Neutrophil (primary cell): ENCODE results near the gene GORASP1.
A peak's percentile ranks its signal among the peaks of the same experiment; 100 is the strongest.
"Not testable (repeated sequence)": the region's sequence is repeated elsewhere in the genome, so short reads cannot be mapped to it uniquely, and the experiment has no call there.

Source experiments
- H3K27ac ChIP-seq: fragments of 200-600 bp; sonication (generic); 2 replicates; pipeline ENCODE4 v1.5.1; 2016; ENCODE audit warnings: mild to moderate bottlenecking, moderate library complexity
- H3K27me3 ChIP-seq: fragments of 200-600 bp; sonication (generic); 2 replicates; pipeline ENCODE4 v1.6.0; 2016; ENCODE audit warnings: mild to moderate bottlenecking
- H3K36me3 ChIP-seq: fragments of 200-600 bp; sonication (generic); 2 replicates; pipeline ENCODE4 v1.5.1; 2017
- H3K4me1 ChIP-seq, 2 experiments: fragments of 200-600 bp in 1 of 2; sonication (generic) in 1 of 2; 1 replicate in 1 of 2; 2 replicates in 1 of 2; pipeline versions ENCODE4 v1.5.1 to v1.6.1; 2013 to 2016; ENCODE audit warnings: low read depth in 1 of 2, low read length in 1 of 2, mild to moderate bottlenecking in 1 of 2, moderate library complexity in 1 of 2; ENCODE audit not compliant: control insufficient read depth in 1 of 2, insufficient read depth in 1 of 2
- H3K4me3 ChIP-seq, 2 experiments: fragments of 200-600 bp in 1 of 2; sonication (generic) in 1 of 2; 1 replicate in 1 of 2; 2 replicates in 1 of 2; pipeline ENCODE4 v1.5.1; 2013 to 2016; ENCODE audit warnings: low read depth in 1 of 2, low read length in 1 of 2, mild to moderate bottlenecking in 1 of 2, moderate library complexity in 1 of 2
- H3K9me3 ChIP-seq: fragments of 200-600 bp; sonication (generic); 2 replicates; pipeline ENCODE4 v1.5.1; 2016
- CTCF ChIP-seq: fragments of 200-600 bp; sonication (generic); IDR thresholded peaks from 2 replicates; pipeline ENCODE4 v1.5.1; 2016; ENCODE audit warnings: antibody characterized with exemption

Gene GORASP1

GRCh38 chr3:39062180-39062579 is 45.2 kb downstream of the GORASP1 start:
- TF ChIP-seq CTCF, result no peak
- Histone ChIP-seq H3K4me3 (no peak overlapping the region), H3K9me3 (no peaks in the 10 kb centered on the region), H3K27ac (no peak overlapping the region), H3K4me1 (peaks cover 0 to 1% of the 10 kb centered on the region in 2 experiments), H3K36me3 (peaks cover 18% of the 10 kb centered on the region), H3K27me3 (no peaks in the 10 kb centered on the region)

DNA sequence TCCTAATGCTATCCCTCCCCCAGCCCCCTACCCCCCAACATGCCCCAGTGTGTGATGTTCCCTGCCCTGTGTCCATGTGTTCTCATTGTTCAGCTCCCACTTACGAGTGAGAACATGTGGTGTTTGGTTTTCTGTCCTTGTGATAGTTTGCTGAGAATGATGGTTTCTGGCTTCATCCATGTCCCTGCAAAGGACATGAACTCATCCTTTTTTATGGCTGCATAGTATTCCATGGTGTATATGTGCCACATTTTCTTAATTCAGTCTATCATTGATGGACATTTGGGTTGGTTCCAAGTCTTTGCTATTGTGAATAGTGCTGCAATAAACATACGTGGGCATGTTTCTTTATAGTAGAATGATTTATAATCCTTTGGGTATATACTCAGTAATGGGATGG is 46.2 kb downstream of the GORASP1 start:
- H3K27me3 ChIP-seq, H3K27ac ChIP-seq, H3K36me3 ChIP-seq, H3K4me3 ChIP-seq, H3K9me3 ChIP-seq, H3K4me1 ChIP-seq: not testable (repeated sequence)

GRCh38 chr3:39056151-39056550 is 51.3 kb downstream of the GORASP1 start:
- H3K4me3 ChIP-seq, result no peak overlapping the region
- TF ChIP-seq CTCF, result no peak
- no peaks in the 10 kb centered on the region for H3K36me3 ChIP-seq
- H3K9me3 ChIP-seq, result no peaks in the 10 kb centered on the region
- no peaks in the 10 kb centered on the region for H3K27me3 ChIP-seq
- peaks cover 26 to 30% of the 10 kb centered on the region in 2 experiments for H3K4me1 ChIP-seq
- H3K27ac ChIP-seq, result no peak overlapping the region

DNA sequence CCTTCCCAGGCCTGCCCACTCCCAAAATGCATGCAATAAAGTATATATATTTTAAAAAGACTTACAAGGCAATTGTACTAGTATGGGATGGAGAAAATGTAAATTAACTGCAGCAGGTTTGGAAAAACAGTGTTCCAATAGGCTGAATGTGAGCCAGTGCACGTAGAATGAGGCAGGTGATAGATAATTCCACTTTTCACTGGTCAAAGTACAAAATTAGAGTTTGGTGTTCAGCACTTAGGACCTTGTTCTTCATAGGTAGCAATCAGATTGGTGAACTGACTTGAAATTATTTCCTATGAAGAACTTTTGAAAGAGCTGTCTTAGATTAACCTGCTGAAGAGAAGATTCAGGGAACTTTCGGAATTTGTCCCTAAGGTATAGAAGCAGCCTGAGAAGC is 53.7 kb downstream of the GORASP1 start:
- H3K9me3 ChIP-seq, result no peaks in the 10 kb centered on the region
- peaks cover 27 to 30% of the 10 kb centered on the region in 2 experiments for H3K4me1 ChIP-seq
- H3K4me3 ChIP-seq, result no peak overlapping the region
- no peaks in the 10 kb centered on the region for H3K27me3 ChIP-seq
- H3K27ac ChIP-seq, result no peak overlapping the region
- H3K36me3 ChIP-seq, result no peaks in the 10 kb centered on the region
- no peak for TF ChIP-seq CTCF

DNA sequence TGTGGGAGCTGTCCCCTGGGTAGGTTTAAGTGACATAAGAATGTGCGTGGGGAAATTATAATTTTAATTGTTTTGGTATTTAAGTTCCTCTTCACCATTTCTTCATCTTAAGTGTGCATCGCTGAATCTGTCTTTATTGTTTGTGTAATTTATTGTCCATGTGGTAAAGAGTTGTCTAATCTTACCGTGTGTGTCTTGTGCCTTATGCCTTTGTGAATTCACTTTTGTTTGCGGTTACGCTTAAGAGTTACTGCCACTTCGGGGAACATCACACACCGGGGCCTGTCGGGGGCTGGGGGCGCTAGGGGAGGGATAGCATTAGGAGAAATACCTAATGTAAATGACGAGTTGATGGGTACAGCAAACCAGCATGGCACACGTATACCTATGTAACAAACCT is 54.8 kb downstream of the GORASP1 start:
- peak overlapping the region; percentile 80 to 90 for H3K4me3 ChIP-seq
- peak overlapping the region; percentile 92 for H3K27ac ChIP-seq
- no peak for TF ChIP-seq CTCF
- no peaks in the 10 kb centered on the region for H3K27me3 ChIP-seq
- H3K4me1 ChIP-seq, result peaks cover 27 to 30% of the 10 kb centered on the region in 2 experiments
- no peaks in the 10 kb centered on the region for H3K36me3 ChIP-seq
- H3K9me3 ChIP-seq, result no peaks in the 10 kb centered on the region

DNA sequence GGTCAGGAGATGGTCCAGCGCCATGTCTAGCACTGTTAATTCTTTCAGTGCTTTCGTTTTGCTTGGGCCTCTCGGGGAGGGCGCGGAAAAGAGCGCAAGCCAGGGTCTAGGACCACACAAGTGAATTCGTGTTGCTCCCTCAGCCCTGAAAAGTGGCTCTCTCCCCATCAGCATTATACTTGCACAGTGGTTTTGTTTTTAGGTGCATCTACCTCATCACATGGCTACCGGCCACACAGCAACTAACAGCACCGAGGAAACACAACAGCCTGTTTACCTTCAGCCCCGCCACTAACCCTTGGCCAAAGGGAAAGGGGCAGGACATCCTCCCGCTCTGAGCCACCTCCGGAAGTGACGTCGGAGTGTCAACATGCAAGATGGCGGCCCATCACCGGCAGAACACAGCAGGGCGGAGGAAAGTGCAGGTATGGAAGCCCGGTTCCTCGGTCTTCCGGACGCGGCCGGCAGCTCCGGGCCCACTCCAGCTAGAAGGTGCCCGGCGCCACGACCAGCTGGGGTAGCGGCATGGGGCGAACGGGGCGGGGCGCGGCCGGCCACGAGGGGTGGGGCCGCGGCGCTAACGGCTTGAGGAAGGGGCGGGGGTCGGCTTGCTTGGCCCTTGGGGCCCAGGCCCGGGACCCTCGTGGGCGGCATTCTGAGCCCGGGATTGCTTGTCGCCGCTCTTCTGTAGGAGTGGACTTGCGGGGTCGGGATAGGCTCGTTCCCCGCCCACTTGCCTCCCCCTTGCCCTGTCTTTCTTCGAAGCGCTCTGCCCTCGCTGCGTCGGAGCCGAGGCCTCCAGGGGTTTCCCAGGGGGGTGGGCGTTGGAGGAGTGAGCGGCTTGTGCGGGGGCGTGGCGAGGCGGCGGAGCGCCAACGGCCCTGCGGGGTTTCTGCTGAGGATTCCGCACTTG is 55.5 kb downstream of the GORASP1 start, which contains the start of the genes SCN11A and WDR48:
TSS of gene SCN11A (minus strand) at position 296 of the 913 bp plus-strand sequence. CDS start 101,582 bp downstream, outside the sequence.
TSS of gene WDR48 (plus strand) at position 368 of the 913 bp plus-strand sequence. CDS start at position 378, 10 bp downstream.
- H3K4me1 ChIP-seq, result peaks cover 23 to 29% of the 10 kb centered on the region in 2 experiments
- H3K9me3 ChIP-seq, result no peaks in the 10 kb centered on the region

More for the DNA sequence above, 55.5 kb downstream of the GORASP1 start, which contains the start of the genes SCN11A and WDR48:
- Histone ChIP-seq H3K36me3 (no peaks in the 10 kb centered on the region), H3K27me3 (no peaks in the 10 kb centered on the region), H3K4me3 (peak within 1 kb of the TSS; percentile 80 to 90), H3K27ac (peak within 1 kb of the TSS; percentile 92)
- TF ChIP-seq CTCF, result peak; percentile 15
